ENCODE data around the gene TRABD2A.
A peak's percentile ranks its signal among the peaks of the same experiment; 100 is the strongest.

TRABD2A gene

GRCh38 chr2:84882775-84883550 is 2.1 kb upstream of the TRABD2A start:
- Histone ChIP-seq H3K4me3 (replicated peaks; ENCODE audit: insufficient read depth, low read length) (no peak overlapping the region), H3K27ac (replicated peaks) (no peak overlapping the region), H3K27me3 (ENCODE audit: insufficient read depth, poor library complexity, severe bottlenecking) (peaks cover 34% of the 10 kb centered on the region)
- DNase-seq (ENCODE audit: low read depth in 1 of 2, low spot score in 1 of 2): no peak
- TF ChIP-seq CTCF (IDR thresholded peaks at IDR 0.05; ENCODE audit: insufficient read depth, low read length): no peak
- no peak for TF ChIP-seq GABPA (IDR thresholded peaks at IDR 0.05; ENCODE audit: low read depth)
- TF ChIP-seq POLR2AphosphoS5 (IDR thresholded peaks at IDR 0.05; ENCODE audit: low read depth): no peak
- TF ChIP-seq, protein P1, sequence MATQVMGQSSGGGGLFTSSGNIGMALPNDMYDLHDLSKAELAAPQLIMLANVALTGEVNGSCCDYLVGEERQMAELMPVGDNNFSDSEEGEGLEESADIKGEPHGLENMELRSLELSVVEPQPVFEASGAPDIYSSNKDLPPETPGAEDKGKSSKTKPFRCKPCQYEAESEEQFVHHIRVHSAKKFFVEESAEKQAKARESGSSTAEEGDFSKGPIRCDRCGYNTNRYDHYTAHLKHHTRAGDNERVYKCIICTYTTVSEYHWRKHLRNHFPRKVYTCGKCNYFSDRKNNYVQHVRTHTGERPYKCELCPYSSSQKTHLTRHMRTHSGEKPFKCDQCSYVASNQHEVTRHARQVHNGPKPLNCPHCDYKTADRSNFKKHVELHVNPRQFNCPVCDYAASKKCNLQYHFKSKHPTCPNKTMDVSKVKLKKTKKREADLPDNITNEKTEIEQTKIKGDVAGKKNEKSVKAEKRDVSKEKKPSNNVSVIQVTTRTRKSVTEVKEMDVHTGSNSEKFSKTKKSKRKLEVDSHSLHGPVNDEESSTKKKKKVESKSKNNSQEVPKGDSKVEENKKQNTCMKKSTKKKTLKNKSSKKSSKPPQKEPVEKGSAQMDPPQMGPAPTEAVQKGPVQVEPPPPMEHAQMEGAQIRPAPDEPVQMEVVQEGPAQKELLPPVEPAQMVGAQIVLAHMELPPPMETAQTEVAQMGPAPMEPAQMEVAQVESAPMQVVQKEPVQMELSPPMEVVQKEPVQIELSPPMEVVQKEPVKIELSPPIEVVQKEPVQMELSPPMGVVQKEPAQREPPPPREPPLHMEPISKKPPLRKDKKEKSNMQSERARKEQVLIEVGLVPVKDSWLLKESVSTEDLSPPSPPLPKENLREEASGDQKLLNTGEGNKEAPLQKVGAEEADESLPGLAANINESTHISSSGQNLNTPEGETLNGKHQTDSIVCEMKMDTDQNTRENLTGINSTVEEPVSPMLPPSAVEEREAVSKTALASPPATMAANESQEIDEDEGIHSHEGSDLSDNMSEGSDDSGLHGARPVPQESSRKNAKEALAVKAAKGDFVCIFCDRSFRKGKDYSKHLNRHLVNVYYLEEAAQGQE (IDR thresholded peaks at IDR 0.05; ENCODE audit: insufficient replicate concordance, low read depth): no peak
- no peak for TF ChIP-seq SPI1 (IDR thresholded peaks at IDR 0.05; ENCODE audit: borderline replicate concordance, low read depth)

- TF ChIP-seq, protein P1 (IDR thresholded peaks at IDR 0.05; ENCODE audit: insufficient replicate concordance, low read depth): no peak
- TF ChIP-seq GABPA (IDR thresholded peaks at IDR 0.05; ENCODE audit: low read depth) (no peak), CTCF (IDR thresholded peaks at IDR 0.05; ENCODE audit: insufficient read depth, low read length) (no peak), POLR2AphosphoS5 (IDR thresholded peaks at IDR 0.05; ENCODE audit: low read depth) (no peak), SPI1 (IDR thresholded peaks at IDR 0.05; ENCODE audit: borderline replicate concordance, low read depth) (no peak)
- no peak overlapping the region for H3K4me3 ChIP-seq (replicated peaks; ENCODE audit: insufficient read depth, low read length)
- H3K27me3 ChIP-seq (ENCODE audit: insufficient read depth, poor library complexity, severe bottlenecking): peaks cover 34% of the 10 kb centered on the region
- DNase-seq (ENCODE audit: low read depth in 1 of 2, low spot score in 1 of 2): no peak
- H3K27ac ChIP-seq (replicated peaks): no peak overlapping the region
Measured at GRCh38 chr2:84882414-84882738, 1.5 kb upstream of the TRABD2A start.

- Histone ChIP-seq H3K27me3 (ENCODE audit: insufficient read depth, poor library complexity, severe bottlenecking) (peaks cover 34% of the 10 kb centered on the region), H3K4me3 (replicated peaks; ENCODE audit: insufficient read depth, low read length) (peak overlapping the region; percentile 34; the same call in 1 of the 2 replicates), H3K27ac (replicated peaks) (no peak overlapping the region)
- TF ChIP-seq POLR2AphosphoS5 (IDR thresholded peaks at IDR 0.05; ENCODE audit: low read depth): no peak
- peak; percentile 25 for TF ChIP-seq CTCF (IDR thresholded peaks at IDR 0.05; ENCODE audit: insufficient read depth, low read length)
- DNase-seq (ENCODE audit: low read depth in 1 of 2, low spot score in 1 of 2): peak; percentile 61 to 73
Measured at GRCh38 chr2:84881581-84882413, 913 bp upstream of the TRABD2A start.
